NCI-H69 (cell line): ENCODE data around the gene FARP1.
A peak's percentile ranks its signal among the peaks of the same experiment; 100 is the strongest.

ENCODE experiments used
- DNase-seq: peaks from one replicate; lab custom pipeline; 2025; lab: John Stamatoyannopoulos, UW

The FARP1 gene

DNA sequence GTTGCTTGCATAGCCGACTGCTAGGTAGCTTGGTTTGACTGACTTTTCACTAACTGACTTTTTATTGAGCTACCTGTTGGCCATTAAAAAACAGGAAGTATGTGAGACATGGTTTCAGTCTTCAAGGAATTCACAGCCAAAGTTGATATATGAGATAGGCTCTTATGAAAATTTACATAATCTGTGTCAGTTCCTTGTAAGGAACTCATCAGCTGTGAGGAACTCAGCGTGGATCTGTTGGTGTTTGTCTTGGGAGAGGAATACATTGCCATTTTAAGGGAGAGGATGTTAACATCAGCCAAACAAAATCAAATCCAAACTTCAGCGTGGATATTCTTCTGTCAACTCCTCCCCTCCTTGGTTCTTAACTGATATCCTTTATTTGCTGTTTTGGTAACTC is 32.1 kb downstream of the FARP1 start:
- no peak for DNase-seq

DNA sequence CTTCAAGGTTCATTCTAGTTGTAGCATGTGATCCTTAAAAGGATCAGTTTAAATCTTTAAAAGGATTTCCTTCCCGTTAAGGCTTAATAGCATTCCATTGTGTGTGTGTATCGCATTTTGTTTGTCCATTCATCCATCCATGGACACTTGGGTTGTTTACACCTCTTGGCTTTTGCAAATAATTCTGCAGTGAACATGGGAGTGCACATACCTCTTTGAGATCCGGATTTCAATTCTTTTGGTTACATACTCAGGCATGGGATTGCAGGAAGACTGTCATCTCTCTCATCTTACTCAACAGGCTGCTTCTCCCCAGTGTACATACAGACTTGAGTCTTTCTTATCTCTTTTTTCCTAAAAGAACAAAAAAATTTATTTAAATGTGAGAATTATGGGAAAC is 32.9 kb downstream of the FARP1 start:
- no peak for DNase-seq

DNA sequence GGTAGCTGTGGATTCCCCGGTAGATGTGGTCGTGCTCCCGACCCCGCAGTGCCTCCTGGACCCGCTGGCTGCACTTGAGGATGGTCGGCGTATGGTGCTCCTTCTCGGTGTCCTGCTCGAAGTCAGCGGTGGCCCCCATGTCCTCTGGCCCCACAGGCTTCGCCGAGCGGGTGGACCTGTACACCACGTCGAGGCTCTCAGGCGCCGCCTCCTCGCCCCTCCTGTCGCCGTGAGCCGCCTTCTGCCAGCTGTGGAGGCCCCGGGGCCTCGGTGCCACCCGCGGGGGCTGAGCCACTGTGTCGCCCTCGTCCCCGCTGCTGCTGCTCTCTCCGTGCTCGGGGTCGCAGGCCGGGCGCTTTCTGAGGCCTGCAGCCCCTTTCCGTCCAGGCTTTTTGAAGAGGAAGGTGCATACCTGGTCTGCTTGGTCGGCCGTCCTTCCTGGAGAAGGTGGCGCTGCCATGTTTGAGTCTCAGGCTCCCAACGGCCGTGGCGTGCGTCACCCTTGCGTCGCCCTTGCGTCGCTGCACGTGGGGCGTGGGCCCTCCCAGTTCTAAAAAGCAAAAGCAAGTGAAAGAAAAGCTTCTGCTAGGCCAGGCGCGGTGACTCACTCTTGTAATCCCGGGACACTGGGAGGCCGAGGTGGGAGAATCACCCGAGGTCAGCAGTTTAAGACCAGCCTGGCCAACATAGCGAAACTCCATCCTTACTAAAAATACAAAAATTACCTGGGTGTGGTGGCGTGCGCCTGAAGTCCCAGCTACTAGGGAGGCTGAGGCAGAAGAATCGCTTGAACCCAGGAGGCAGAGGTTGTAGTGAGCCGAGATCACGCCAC is 34.1 kb downstream of the FARP1 start, which contains the start of gene RNF113B:
Gene RNF113B, minus strand, starts transcription at position 493 of the 832 bp plus-strand sequence. Its CDS starts 33 bp downstream, at position 460.
- DNase-seq = no peak

DNA sequence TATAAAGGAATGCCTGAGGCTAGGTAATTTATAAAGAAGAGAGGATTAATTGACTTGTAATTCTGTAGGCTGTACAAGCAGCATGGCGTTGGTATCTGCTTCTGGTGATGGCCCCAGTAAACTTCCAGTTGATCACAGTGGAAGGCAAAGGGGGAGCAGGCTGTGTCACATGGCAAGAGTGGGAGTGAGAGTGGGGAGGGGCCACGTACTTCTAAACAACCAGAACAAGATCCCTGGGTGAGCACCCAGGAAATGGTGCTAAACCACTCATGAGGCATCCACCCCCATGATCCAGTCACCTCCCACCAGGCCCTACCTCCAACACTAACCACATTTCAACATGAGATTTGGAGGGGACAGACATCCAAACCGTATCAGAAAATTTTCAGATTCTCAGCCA is 37.2 kb downstream of the FARP1 start:
- DNase-seq = peak; percentile 17

DNA sequence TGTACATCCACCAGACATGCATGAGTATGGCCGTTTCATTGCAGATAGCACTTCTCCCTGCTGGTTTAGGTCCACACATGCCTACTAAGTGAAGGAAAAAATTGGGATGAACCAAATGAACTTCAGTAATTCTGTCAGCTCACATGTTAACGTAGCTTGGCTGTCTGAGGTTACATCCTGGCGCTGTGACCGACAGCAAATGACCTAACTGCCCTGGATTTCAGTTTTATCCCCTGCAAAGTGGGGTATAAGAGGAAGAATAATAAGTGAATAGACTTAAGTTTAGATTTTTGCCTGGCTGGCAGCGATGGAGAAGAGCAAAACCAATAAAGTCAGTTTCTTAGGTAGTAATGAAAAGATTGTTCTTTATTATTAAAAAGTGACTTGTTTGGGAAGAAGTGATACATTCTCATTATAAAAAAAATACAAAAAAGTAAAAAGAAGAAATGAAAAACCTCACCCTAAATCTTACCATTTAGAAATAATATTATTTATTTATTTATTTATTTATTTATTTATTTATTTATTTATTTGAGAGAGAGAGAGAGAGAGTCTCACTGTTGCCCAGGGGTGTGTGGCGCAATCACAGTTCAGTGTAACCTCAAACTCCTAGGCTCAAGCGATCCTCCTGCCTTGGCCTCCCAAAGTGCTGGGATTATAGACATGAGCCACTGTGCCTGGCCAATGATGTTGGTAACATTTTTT is 38.4 kb downstream of the FARP1 start:
- DNase-seq = no peak

DNA sequence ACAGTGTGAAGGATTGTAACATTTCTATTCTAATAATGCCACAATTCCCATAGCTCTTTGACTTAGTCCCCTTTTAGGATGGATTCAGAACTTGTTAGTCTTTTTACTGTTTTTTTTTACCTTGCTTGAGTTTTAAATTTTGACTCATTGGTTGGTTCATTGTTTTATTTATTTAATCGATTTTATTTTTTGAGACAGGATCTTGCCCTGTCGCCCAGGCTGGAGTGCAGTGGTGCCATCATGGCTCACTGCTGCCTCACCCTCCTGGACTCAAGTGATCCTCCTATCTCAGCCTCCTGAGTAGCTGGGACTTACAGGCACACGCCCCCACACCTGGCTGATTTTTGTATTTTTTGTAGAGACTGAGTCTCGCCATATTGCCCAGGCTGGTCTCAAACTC is 39.3 kb downstream of the FARP1 start:
- DNase-seq = no peak

DNA sequence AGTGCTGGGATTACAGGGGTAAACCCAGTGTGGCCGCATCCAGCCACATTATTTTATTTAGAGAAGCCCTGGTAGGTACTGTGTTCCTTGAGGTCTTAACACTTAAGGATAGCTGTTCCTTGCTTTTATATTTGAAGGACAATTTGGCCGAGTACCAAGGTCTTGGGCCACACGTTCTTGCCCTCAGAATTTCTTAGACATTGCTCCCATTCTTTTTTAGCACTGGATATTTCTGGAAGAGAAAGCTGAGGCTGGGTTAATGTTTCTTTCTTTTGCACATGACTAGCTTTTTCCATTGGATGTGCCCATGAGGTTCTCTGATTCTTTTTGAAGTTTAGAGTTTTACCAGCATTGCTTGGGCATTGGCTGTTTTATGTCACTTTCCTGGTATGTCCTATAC is 39.7 kb downstream of the FARP1 start:
- no peak for DNase-seq

DNA sequence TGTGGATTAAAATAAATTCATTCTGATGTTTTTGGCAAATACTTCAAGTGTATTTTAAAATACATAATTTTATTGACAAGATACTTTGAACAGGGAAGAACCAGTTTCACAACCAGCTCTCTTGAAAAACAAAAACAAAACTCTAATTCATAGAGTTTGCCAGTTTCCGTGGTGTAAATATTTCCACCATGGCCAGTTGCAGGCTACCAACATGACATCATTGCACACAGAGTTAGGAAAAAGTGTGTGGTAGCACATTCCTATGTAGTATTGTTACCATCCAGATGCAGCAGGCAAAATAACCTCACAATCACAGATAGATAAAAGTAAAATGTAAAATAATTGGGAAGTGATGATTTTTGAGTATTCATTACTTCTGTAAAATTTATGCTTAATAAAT is 41.9 kb downstream of the FARP1 start:
- no peak for DNase-seq

DNA sequence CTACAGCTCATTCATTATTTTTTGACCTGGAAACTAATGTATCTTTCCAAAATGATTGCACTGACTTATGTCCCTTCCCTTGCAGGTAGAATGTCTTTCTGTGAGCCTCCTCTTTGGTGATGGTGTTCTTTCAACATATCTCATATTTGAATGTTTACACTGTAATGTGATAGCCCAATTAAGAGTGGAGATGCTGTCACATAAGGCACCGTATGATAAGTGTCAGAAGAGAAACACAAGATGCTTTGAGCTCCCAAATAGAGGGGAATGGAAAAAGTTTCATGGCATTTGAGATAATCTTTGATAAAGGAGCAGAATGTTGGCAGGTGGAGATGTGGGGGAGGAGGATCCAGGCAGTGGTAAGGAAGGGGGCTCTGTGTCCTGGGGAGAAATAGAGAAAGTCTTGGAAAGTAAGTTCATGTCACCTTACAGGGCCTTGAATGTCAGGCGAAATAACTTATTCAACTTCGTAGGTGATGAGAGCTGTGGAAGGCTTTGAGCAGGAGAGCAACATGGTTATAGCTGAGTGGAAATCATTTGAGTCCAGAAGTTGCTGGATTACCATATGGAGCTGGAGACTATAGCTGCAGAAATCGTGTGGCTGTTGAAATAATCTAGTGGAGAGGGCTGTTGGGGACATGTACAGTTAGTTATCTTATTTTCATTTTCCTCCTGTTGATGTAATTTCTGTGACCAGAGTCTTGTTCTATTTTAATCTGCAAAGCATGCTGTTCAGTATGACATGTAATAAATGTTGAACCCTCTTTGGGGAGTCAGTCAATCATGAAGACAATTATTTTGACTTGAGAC is 44.5 kb downstream of the FARP1 start:
- DNase-seq = peak; percentile 63

DNA sequence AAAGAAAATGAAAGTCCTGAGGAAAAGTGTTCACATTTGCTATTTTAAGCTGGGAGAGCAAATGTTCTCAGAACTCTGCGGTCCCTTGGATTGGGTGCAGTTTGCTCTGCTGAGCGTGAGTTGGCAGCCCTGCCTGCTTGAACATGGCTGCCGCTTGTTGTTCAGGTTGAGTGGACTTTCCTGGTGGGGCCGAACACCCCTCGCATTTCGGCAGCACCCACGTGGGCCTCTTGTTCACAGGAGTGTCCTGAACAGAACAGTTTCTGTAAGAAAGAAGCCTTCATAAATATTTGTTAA is 45.0 kb downstream of the FARP1 start:
- no peak for DNase-seq

DNA sequence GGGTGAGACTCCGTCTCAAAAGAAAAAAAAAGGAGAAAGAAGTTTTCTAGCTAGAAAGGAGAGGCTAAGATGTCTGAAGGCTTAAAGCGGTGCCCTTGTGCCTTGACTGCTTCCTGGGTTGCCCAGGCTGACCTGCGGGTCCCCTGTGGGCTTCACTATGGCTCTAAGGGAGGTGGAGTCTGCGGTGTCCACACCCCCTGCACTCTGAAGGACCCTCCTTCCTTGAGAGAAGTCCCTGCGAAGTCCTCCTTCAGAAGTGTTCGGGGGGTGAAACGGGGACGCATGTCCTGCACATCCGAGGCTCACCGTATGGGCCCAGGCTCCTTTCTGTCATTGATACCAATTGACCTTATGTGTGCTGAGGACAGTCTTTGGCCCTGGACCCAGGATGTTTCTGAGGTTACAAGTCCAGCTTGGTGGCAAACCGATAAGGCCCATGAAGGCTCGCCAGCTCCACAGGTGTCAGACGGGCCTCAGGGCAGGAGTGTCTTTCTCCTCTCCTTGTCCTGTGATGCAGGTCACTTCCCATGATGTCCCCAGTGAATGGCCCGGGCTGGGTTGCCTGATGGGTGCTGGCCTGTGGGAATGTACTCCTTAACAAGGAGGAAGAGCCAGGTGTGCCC is 45.8 kb downstream of the FARP1 start:
- DNase-seq = no peak

DNA sequence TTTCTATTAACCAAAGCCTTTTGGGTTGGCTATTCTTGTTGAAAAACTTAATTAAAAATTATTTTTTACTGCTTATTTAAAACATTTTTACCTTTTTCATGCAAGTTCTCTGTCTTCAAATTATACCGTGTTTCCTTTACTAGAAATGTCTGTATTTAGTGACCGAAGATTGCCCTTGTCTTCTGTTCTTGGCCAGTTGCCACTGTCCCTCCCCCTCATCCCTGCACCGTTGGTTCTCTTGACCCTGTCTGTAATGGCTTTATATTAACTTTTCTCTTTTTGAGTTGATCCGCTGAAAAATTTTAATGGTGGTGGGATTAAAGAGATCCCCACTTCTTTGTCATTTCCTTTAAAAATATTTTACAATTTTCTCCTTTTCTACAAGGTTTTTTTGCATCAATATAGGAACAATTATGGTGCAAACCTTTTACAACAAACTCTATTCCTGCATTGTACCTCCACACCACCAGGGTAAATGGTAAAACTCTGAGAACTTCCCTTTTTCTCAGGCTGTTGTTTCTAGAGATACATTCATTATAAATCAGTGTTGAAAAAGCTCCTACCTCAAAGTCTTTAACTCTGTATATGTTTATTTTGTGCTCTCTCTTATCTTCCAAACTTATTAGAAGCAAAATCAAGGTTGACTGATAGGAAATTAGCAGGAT is 47.1 kb downstream of the FARP1 start:
- DNase-seq = peak; percentile 60

DNA sequence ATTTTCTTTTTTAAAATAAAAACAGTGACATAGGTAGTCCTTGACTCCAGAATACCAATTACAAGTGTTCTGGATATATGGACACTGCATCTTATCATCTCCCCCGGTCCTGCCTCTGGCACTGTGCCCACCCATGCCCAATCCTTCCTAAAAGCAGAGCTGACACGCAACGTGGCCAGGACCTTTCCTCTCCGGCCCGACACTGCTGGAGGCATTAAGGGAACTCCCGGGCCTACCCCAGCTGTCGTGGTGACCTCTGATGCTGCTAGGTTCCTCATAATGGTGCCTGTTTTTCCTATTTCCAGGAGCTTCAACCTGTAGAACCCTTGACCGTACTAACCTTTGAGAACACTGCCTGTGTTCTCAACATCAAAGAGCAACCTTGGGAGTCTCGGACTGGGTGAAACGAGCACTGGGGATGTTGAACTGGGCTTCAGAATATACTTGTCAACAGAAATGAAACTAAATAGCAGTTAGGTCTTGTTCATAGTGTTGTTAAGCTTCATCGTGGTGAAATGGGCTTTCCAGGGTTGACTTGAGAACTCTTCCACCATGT is 48.1 kb downstream of the FARP1 start:
- DNase-seq = no peak

DNA sequence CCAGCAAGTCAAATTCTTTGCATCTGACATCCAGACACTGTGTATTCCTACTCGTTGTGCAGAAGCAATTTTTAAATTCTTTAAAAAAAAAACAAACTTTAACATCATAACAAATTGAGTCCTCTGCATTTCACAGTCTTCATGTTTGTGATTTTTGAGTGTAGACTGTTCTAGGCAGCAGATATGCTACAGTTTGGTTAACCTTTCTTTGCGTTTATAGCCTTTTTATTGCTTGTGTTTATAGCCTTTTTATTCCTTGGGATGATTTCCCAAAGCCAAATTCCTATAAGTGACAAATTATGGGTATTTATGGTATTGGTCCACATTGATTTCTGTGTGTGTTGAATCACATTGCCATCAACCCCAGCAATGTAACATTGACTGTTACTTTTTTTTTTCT is 49.1 kb downstream of the FARP1 start:
- no peak for DNase-seq

DNA sequence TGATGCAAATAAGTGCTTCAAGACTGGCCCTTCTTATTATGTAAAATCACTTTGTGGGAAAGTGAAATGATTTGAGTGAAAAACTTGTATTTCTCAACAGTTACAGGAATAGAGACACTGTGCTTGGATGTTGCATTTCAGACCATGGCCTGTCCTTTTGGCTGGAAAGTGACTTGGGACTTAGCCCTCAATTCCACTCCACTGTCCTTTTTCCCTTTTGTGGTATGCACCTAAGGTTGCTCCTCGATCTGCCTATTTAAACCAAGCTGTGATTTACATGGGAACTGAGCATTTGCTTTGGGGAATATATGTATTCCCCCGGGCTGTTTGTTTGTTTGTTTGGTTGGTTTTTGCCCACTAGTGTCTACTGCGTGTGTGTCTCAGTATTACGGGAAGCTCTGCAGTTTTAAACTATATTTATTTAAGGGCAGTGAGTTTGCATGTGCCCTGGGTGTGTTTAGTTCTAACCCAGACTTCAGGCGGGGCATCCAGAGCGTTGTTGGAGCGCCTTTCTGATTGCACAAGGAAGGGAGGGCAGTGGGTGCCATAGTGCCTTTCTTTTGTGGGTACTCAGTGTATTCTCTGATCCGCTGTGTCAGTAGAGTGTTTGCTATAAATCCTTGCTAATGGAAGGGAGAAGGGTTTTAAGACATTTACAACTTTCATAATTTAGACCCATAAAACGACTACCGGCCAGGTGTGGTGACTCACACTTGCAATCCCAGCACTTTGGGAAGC is 52.3 kb downstream of the FARP1 start:
- peak; percentile 37 for DNase-seq

DNA sequence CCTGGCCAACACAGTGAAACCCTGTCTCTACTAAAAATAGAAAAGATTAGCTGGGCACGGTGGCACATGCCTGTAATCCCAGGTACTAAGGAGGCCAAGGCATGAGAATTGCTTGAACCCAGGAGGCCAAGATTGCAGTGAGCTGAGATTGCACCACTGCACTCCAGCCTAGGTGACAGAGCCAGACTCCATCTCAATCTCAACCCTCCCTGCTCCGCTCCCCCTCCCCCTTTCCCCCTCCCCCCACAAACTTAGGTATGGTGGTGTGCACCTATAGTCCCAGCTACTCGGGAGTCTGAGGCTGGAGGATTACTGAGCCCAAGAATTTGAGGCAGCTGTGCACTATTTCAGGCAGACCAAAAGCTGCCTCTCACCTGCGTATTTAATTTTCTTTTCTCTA is 55.8 kb downstream of the FARP1 start:
- DNase-seq = peak; percentile 89

DNA sequence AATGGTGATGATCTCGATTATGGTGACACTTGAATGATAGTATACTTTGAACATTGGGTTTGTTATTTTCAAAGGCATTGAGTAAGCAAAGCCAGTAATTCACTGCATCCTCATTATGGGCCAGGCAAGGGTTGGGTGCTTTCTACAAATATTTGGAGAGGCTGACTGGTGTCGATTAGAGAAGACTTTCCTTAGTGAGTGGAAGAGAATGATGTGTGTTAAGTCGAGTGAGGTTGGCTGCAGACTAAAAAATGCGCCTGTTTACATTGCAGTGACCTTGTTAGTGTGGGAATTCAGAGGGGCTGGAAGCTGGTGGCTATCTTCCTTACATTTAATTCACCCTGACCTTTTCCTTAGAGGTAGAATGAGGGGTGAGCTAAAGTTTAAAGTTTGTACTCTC is 56.6 kb downstream of the FARP1 start:
- DNase-seq = peak; percentile 88

DNA sequence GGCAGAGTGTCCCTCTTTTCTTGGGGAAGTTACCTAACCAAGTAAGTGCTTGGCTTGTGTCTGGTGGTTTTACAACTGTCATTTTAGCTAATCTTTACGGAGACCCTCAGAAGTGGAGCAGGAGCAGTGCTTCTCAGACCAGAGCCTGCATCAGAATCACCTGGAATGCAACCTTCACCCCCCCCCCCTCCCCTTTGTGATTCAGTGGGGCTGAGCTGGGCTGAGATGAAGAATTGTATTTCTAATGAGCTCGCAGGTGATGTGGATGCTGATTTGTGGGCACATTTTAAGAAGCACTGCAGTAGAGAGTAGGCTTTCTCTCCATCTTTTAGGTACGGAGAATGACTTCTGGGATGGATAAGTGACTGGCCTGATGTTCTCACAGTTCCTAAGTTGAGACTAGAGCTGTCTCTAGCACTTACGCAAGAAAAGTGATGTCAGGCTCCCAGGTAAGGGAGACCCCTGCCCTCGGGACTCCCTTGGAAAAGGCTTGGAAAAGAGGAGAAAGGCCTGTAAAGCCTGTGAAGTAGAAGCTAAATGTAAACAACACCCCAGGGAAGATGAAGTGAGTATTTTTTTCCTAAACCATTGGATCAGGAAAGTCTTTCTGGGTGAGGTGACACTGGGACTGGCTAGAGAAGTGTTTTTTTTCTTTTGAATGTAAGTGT is 57.5 kb downstream of the FARP1 start:
- DNase-seq = no peak

DNA sequence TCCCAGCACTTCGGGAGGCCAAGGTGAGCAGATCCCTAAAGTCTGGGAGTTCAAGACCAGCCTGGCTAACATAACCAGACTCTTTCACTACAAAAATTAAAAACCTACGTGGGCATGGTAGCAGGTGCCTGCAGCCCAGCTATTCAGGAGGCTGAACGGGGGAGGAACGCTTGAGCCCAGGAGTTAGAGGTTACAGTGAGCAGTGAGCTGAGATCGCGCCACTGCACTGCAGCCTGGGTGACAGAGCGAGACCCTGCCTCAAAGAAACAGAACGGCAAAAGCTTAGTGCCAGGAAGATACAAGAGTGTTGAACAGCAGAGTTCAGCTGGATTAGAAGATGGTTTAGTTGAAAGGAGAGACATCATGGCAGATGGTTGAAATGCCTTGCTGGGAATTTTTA is 58.3 kb downstream of the FARP1 start:
- no peak for DNase-seq

DNA sequence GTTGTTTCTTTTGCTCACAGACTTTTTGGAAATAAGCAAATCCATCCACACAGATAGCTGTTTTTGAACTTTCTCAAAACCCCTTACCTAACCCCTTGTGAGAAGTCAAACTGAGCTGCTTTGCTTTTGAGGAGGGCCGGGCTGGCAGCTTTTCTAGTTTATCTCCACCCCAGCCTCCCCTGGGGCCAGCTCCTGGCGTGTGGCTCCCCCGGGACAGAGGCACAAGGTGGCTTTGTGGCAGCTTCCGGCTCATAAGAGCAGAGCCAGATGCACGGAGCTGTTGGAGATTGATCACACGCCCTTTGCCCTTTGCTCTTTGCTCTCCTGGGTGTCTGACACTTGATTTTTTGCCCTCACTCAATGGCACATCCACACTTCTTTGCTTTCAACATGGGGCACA is 59.1 kb downstream of the FARP1 start:
- peak; percentile 63 for DNase-seq
